Endodermal cell (in vitro differentiated cells): ENCODE measurements around the gene HS6ST1. TPM values are rescaled to one million over a fixed set of nuclear protein-coding genes. Genes with fewer than 3 reads are reported as not detected.

Source experiments
- DNase-seq: peaks from one replicate; pipeline ENCODE4 v3.0.0-alpha.2; 2017
- H3K27ac ChIP-seq: 2 replicates; pipeline ENCODE4 v1.5.1; 2013; ENCODE audit warnings: mild to moderate bottlenecking, low read depth, low read length, moderate library complexity
- H3K27me3 ChIP-seq: 2 replicates; pipeline ENCODE4 v1.6.1; 2013; ENCODE audit warnings: mild to moderate bottlenecking, low read length, moderate library complexity; ENCODE audit not compliant: insufficient read depth, control insufficient read depth, poor library complexity, severe bottlenecking
- H3K36me3 ChIP-seq: 2 replicates; pipeline ENCODE4 v1.7.0; 2013; ENCODE audit warnings: mild to moderate bottlenecking, low read length, moderate library complexity; ENCODE audit not compliant: control insufficient read depth, insufficient read depth
- H3K4me1 ChIP-seq: one replicate; pipeline ENCODE4 v1.7.0; 2013; ENCODE audit warnings: low read length; ENCODE audit not compliant: control insufficient read depth, insufficient read depth
- H3K4me3 ChIP-seq: 2 replicates; pipeline ENCODE4 v1.5.1; 2013; ENCODE audit warnings: mild to moderate bottlenecking, low read length, moderate library complexity
- H3K9ac ChIP-seq: 2 replicates; pipeline ENCODE4 v1.6.1; 2013; ENCODE audit warnings: mild to moderate bottlenecking, low read length, moderate library complexity; ENCODE audit not compliant: poor library complexity, severe bottlenecking; ENCODE audit errors: extremely low read depth
- H3K9me3 ChIP-seq: 2 replicates; pipeline ENCODE4 v1.6.1; 2013; ENCODE audit warnings: mild to moderate bottlenecking, low read length, moderate library complexity; ENCODE audit not compliant: control insufficient read depth
- H3K27ac Mint-ChIP-seq: 2 replicates; pipeline ENCODE4 v1.8.0; 2020; ENCODE audit warnings: mixed read lengths
- H3K27me3 Mint-ChIP-seq: 2 replicates; pipeline ENCODE4 v1.8.0; 2021; ENCODE audit warnings: mild to moderate bottlenecking, mixed read lengths; ENCODE audit not compliant: insufficient read depth
- H3K36me3 Mint-ChIP-seq: 2 replicates; pipeline ENCODE4 v1.8.0; 2020; ENCODE audit warnings: low read depth, mixed read lengths
- H3K4me1 Mint-ChIP-seq: 2 replicates; pipeline ENCODE4 v1.8.0; 2020; ENCODE audit warnings: mixed read lengths
- H3K4me3 Mint-ChIP-seq: 2 replicates; pipeline ENCODE4 v1.8.0; 2020; ENCODE audit warnings: mild to moderate bottlenecking, moderate library complexity, mixed read lengths
- H3K9me3 Mint-ChIP-seq: 2 replicates; pipeline ENCODE4 v1.8.0; 2020; ENCODE audit warnings: mild to moderate bottlenecking, mixed read lengths
- WGBS, 2 experiments: methylation state at CpG; one replicate each; pipeline versions ENCODE4 v1.1.5 to v1.1.7; 2013; ENCODE audit warnings: missing lambda C conversion rate in 2 of 2, mixed read lengths in 1 of 2; ENCODE audit not compliant: insufficient coverage in 1 of 2, insufficient read length in 1 of 2; 5-methylcytosine and 5-hydroxymethylcytosine counted together
- total RNA-seq, 2 donors: library from RNA; stranded (reverse); fragmentation: NEBNext Ultra II Directional in 1 of 2; extraction: Animal tissue kit (Norgen Biotek cat#: 25700) in 1 of 2; gene quantifications; 2 replicates in 1 of 2; 3 replicates in 1 of 2; pipeline ENCODE4 v1.2.1, GENCODE V29; 2021
- TF ChIP-seq, protein P1 (sequence below): fragments of 200-600 bp; sonication (generic); conservative IDR thresholded peaks from 2 replicates; pipeline ENCODE4 v1.5.0; 2021; ENCODE audit warnings: antibody characterized with exemption, mild to moderate bottlenecking

Gene HS6ST1
- total RNA-seq, 2 donors from 2014 or later, result 93.0 to 106 TPM

DNA sequence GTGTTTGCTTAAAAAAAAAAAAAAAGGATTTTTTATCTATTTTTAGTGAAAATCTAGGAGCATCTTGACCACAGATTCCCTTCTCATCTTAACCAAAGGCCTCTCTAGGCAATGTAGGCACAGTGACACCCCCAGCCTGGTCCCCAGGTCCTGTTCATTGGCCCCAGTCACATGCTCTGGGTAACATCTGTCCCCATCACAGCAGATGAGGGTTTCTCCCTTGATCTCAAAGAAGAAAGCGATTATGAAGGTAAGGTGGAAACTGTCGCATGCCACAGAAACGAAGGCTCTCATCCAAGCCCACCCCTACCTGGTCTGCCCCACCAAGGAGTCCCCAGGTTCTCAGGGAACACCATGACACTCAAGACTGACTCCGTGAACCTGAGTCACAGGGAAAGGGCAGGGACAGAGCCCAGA lies 4.7 kb downstream of the HS6ST1 start:
- no peak overlapping the region for H3K9ac ChIP-seq
- H3K9me3 Mint-ChIP-seq, result no peaks in the 10 kb centered on the region
- no peak overlapping the region for H3K27ac ChIP-seq
- no peaks in the 10 kb centered on the region for H3K27me3 ChIP-seq
- WGBS, 2 experiments, result 92 to 100% methylated on average over 1 to 4 of the region's 4 CpGs
- H3K27me3 Mint-ChIP-seq, result no peaks in the 10 kb centered on the region
- H3K9me3 ChIP-seq, result no peaks in the 10 kb centered on the region
- H3K4me3 Mint-ChIP-seq, result peak overlapping the region; percentile 31
- H3K4me1 Mint-ChIP-seq, result peaks cover 60% of the 10 kb centered on the region
- H3K27ac Mint-ChIP-seq, result no peak overlapping the region
- TF ChIP-seq, protein P1, sequence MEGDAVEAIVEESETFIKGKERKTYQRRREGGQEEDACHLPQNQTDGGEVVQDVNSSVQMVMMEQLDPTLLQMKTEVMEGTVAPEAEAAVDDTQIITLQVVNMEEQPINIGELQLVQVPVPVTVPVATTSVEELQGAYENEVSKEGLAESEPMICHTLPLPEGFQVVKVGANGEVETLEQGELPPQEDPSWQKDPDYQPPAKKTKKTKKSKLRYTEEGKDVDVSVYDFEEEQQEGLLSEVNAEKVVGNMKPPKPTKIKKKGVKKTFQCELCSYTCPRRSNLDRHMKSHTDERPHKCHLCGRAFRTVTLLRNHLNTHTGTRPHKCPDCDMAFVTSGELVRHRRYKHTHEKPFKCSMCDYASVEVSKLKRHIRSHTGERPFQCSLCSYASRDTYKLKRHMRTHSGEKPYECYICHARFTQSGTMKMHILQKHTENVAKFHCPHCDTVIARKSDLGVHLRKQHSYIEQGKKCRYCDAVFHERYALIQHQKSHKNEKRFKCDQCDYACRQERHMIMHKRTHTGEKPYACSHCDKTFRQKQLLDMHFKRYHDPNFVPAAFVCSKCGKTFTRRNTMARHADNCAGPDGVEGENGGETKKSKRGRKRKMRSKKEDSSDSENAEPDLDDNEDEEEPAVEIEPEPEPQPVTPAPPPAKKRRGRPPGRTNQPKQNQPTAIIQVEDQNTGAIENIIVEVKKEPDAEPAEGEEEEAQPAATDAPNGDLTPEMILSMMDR, result no peak
- H3K36me3 ChIP-seq, result peaks cover 73% of the 10 kb centered on the region
- peaks cover 24% of the 10 kb centered on the region for H3K36me3 Mint-ChIP-seq
- H3K4me3 ChIP-seq, result peak overlapping the region; percentile 88
- DNase-seq, result no peak
- H3K4me1 ChIP-seq, result peaks cover 34% of the 10 kb centered on the region

DNA sequence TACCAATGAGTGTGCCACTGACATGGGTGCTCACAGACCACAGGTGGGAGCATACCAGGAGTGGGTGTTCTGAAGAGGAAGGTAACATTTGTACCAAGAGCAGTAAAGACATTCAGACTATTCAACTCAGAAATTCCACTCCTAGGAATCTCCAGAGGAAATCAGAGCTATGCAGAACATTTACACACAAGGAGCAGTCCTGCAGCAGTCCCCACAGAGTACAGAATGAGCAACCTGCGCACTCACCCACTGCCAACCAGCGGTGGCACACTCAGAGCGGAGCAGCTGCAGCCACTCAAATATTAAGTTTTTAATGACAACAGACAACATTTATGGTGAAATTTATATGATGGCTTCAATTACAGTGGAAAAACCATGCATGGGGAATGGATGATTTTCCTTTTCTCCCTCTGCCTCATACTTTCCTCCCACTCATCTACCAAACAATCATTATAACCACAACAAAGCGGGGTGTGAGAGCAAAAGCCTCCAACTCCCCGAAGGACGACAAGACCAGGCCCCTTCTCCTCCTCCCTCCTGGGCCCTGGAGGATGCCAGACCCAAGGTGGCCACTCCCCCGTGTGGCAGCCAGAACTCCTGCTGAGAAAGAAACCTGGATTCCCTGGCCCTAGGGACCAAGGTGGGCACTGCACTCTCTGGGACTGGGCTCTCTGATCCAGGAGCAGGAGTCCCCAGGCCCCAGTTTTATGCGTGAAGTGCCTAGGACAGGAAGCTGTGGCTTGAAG lies 5.4 kb downstream of the HS6ST1 start:
- Histone ChIP-seq H3K9me3 (no peaks in the 10 kb centered on the region), H3K4me3 (peak overlapping the region; percentile 88), H3K9ac (no peak overlapping the region), H3K27me3 (no peaks in the 10 kb centered on the region), H3K27ac (no peak overlapping the region), H3K4me1 (peaks cover 37% of the 10 kb centered on the region), H3K36me3 (peaks cover 79% of the 10 kb centered on the region)
- DNase-seq, result peak; percentile 75
- Mint-ChIP-seq H3K9me3 (no peaks in the 10 kb centered on the region), H3K36me3 (peaks cover 24% of the 10 kb centered on the region), H3K4me3 (peak overlapping the region; percentile 31), H3K27ac (peak overlapping the region; percentile 55), H3K27me3 (no peaks in the 10 kb centered on the region), H3K4me1 (peaks cover 60% of the 10 kb centered on the region)
- TF ChIP-seq, protein P1, result peak; percentile 76
- 61 to 89% methylated on average over 3 to 8 of the region's 8 CpGs for WGBS, 2 experiments

DNA sequence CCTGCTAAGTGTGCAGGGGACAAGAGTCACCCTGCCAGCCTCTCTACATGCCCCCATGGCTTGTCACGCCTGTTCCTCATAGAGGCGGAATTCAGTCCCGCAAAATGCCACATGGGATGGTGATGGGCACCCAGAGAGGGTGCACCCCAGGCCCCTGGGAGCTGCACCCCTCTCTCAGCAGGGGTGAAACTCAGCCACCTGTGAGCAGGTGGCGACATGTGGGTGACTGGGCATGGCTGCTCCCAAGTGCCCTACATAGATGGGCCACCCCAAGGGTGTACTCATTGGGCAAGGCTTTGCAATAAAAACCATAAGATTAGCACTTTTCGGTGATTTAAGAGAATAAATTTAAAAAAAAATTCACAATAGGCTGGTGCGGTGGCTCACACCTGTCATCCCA lies 6.3 kb downstream of the HS6ST1 start:
- no peak for DNase-seq
- H3K9me3 ChIP-seq, result no peaks in the 10 kb centered on the region
- no peak overlapping the region for H3K4me3 ChIP-seq
- H3K4me1 ChIP-seq, result peaks cover 40% of the 10 kb centered on the region
- H3K27me3 ChIP-seq, result no peaks in the 10 kb centered on the region
- peaks cover 68% of the 10 kb centered on the region for H3K4me1 Mint-ChIP-seq
- WGBS, 2 experiments, result 83 to 96% methylated on average over 3 to 6 of the region's 6 CpGs
- H3K9ac ChIP-seq, result no peak overlapping the region
- no peak overlapping the region for H3K27ac Mint-ChIP-seq
- H3K4me3 Mint-ChIP-seq, result no peak overlapping the region
- no peak overlapping the region for H3K27ac ChIP-seq
- H3K36me3 Mint-ChIP-seq, result peaks cover 24% of the 10 kb centered on the region
- TF ChIP-seq, protein P1, result no peak
- no peaks in the 10 kb centered on the region for H3K9me3 Mint-ChIP-seq
- H3K36me3 ChIP-seq, result peaks cover 86% of the 10 kb centered on the region
- no peaks in the 10 kb centered on the region for H3K27me3 Mint-ChIP-seq
